ENCODE measurements around the gene STARD13.

Gene STARD13, protein sequence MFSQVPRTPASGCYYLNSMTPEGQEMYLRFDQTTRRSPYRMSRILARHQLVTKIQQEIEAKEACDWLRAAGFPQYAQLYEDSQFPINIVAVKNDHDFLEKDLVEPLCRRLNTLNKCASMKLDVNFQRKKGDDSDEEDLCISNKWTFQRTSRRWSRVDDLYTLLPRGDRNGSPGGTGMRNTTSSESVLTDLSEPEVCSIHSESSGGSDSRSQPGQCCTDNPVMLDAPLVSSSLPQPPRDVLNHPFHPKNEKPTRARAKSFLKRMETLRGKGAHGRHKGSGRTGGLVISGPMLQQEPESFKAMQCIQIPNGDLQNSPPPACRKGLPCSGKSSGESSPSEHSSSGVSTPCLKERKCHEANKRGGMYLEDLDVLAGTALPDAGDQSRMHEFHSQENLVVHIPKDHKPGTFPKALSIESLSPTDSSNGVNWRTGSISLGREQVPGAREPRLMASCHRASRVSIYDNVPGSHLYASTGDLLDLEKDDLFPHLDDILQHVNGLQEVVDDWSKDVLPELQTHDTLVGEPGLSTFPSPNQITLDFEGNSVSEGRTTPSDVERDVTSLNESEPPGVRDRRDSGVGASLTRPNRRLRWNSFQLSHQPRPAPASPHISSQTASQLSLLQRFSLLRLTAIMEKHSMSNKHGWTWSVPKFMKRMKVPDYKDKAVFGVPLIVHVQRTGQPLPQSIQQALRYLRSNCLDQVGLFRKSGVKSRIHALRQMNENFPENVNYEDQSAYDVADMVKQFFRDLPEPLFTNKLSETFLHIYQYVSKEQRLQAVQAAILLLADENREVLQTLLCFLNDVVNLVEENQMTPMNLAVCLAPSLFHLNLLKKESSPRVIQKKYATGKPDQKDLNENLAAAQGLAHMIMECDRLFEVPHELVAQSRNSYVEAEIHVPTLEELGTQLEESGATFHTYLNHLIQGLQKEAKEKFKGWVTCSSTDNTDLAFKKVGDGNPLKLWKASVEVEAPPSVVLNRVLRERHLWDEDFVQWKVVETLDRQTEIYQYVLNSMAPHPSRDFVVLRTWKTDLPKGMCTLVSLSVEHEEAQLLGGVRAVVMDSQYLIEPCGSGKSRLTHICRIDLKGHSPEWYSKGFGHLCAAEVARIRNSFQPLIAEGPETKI

DNA sequence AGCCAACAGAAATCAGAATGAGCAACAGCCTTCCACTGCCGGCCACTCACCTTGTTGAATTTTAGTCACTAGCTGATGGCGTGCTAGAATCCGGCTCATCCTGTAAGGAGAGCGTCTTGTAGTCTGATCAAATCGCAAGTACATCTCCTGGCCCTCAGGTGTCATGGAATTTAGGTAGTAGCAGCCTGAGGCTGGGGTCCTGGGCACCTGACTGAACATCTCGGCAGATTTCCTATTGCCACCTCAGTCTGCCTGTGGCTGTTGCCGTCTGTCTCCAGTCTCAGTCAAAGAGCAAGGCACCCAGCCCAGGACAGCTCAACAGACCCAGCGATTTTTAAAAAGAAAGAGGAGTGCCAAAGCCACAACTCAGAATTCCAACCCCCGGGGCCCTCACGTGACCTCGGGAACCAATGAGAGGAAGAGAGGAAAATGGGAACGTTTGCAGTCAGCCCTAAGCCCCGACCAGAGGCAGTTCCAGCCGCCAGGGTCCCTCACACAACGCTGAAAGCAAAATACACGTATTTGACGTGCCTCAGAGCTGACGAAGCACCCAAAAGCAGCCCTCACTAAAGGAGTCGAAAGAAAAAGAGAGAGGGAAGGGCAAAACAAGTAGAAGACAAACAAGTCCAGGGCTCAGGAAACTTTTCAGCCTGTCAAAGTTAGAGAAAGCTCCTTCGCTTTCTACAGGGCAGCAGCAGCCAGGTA lies at the start of gene STARD13:
Gene STARD13 (minus strand): TSS at position 336 of the 705 bp plus-strand sequence. CDS start 117 bp downstream, at position 219.
- DNase-seq (ENCODE audit: low read depth): no peak

DNA sequence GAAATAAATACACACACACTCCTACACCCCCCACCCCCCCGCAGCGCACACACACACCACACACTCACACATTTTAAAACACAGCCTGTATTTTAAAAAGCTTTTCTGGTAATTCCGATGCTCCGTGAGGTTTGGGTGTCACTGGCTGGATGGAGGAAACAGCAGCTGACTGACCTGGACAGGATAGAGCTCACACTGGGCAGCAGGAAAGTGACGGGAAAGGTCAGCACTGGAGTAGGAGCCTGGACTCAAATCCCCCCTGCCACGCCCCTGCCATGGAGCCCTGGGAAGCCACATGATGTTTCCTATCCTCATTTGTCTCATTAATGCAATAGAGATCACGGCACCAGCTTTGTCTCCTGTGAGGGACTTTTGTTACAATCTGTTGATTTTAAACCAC lies 49.3 kb upstream of the STARD13 start:
- no peak for DNase-seq (ENCODE audit: low read depth)

DNA sequence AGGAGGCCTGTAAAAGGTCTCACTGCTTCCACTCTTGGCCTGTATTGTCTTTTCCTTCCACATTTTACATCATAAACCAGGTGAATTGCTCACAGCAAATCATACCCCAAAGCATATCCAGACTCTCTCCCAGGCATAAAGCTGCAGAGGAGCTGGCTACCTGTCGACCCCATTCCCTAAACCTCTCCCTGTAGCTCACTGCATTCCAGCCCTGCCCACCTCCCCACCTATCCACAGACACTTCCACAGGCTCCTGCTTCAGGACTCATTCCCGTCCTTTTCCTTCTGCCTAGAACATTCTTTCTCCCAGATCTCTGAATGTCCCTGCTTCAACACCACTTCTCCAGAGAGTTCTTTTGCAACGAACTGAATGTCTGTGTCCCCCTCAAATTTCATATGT lies 46.4 kb upstream of the STARD13 start:
- DNase-seq (ENCODE audit: low read depth): no peak

- DNase-seq (ENCODE audit: low read depth): no peak
These were observed 44.9 kb upstream of the STARD13 start for GRCh38 chr13:33330483-33330882.

GRCh38 chr13:33328701-33329100 lies 43.1 kb upstream of the STARD13 start:
- DNase-seq (ENCODE audit: low read depth): no peak

- no peak for DNase-seq (ENCODE audit: low read depth)
These were observed 41.2 kb upstream of the STARD13 start for GRCh38 chr13:33326723-33327122.

DNA sequence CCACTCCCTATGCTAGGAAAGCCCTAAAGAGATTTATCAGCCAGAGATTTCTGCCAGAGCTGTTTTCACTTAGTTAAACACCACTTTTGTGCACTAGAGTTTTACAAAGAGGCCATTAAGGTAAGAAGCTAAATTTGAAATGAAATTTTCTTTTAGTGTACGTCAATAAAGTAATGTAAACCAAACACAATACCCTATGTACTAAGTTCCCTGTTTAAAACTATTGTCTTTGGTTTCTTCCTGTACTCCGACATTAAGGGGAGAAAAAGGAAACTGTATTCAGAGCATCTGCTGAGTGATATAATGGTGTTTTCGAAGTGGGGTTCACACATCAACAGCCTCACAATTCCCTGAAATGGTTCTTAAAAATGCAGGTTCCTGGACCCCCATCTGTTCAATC lies 40.7 kb upstream of the STARD13 start:
- DNase-seq (ENCODE audit: low read depth): no peak

GRCh38 chr13:33323801-33324510 lies 38.4 kb upstream of the STARD13 start:
- DNase-seq (ENCODE audit: low read depth): no peak

DNA sequence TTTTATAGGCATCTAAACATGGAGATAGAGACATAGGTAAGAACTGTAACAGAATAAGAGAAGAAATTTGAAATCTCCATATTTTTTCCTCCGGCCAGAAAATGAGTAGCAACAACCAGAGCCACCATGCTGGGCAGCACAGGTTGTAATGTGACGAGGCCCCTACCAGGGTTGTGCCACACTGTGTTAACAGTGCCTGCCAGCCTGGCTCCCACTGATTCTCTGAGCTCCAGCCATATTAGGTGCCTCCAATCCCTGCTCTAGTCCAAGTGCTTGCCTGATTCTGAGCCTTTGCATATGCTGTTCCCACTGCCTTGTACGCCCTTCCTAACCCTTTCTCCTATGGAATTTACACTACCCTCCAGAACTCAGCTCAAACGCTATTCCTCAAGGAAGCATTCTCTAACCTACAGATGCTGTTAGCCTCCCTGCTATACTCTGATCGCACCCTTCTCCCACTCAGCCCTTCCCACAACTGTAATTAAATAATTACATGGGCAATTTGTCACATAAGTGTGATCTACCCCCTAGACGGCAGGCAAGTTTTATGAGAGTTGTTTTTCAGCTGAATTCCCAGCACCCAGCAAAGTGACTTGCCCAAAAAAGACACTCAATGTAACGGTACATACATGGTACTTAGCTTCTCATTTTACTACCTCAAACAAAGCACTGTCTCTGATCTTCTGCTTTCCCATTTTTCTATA lies 37.6 kb upstream of the STARD13 start:
- DNase-seq (ENCODE audit: low read depth): no peak

DNA sequence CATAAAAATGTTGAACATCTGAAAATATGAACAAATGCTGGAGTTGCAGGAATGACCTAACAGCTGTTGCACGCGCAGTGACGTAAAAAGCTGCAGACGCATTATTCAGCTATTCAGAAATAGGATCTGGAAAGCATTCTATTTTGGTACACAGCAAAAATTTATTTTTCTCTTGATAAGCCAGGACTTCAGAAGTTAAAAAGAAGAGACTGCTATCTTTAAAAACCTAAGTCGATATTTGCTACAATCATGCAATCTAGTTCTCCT lies 36.9 kb upstream of the STARD13 start:
- DNase-seq (ENCODE audit: low read depth): no peak

- DNase-seq (ENCODE audit: low read depth): no peak
These were observed 36.4 kb upstream of the STARD13 start for GRCh38 chr13:33321686-33322542.

- no peak for DNase-seq (ENCODE audit: low read depth)
These were observed 34.3 kb upstream of the STARD13 start for GRCh38 chr13:33319859-33320258.

DNA sequence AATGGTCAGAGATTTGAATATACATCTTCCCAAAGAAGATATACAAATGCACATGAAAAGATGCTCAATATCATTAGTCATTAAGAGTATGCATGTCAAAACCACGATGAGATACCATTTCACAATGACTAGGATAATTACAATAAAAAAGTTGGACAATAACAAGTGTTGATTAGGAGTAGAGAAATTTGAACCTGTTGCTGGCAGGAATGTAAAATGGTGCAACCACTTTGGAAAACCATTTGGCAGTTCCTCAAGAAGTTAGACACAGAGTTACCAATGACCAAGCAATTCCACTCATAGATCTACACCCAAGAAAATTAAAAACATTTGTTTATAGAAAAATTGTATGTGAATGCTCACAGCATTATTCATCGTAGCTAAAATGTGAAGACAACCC lies 33.2 kb upstream of the STARD13 start:
- DNase-seq (ENCODE audit: low read depth): no peak

DNA sequence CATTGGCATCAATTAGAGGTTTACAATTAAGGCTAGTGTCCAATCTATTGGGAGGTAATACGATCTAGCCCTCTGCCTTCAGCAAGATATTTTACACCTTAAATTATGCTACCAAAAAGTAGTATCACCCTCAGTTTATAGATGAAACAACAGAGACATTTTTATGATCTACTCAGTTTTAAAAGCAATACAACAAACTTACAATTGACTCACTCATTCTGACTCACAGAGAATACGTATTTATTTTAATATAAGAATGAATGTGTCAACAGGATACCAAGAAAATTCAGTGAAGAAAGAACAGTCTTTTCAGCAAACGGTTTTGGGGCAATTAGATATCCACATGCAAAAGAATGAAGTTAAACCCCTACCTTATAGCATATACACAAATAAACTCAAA lies 32.5 kb upstream of the STARD13 start:
- no peak for DNase-seq (ENCODE audit: low read depth)

- no peak for DNase-seq (ENCODE audit: low read depth)
These were observed 31.3 kb upstream of the STARD13 start for GRCh38 chr13:33316890-33317289.

- no peak for DNase-seq (ENCODE audit: low read depth)
These were observed 27.9 kb upstream of the STARD13 start for GRCh38 chr13:33313504-33313903.

- DNase-seq (ENCODE audit: low read depth): no peak
These were observed 27.3 kb upstream of the STARD13 start for GRCh38 chr13:33312861-33313212.

- no peak for DNase-seq (ENCODE audit: low read depth)
These were observed 26.8 kb upstream of the STARD13 start for GRCh38 chr13:33312150-33312860.

DNA sequence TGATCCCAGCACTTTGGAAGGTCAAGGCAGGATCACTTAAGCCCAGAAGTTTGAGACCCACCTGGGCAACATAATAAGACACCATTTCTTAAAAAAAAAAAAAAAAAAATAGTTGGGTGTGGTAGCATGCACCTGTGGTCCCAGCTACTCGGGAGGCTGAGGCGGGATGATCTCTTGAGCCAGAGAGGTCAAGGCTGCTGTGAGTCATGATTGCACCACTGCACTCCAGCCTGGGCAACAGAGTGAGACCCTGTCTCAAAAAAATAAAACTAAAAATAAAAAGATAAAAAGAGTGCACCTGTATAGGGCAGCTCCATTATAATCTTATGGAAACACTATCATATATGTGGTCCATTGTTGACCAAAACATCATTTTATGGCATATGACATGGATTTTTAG lies 25.5 kb upstream of the STARD13 start:
- DNase-seq (ENCODE audit: low read depth): no peak
